Astrocyte of the cerebellum (primary cell): Measurements from ENCODE around the gene PCNT.

Experiments
- DNase-seq: peaks from one replicate; pipeline ENCODE4 v3.0.0-alpha.2; 2011; ENCODE audit warnings: low read depth
- H3K4me3 ChIP-seq: 2 replicates; pipeline ENCODE4 v1.5.1; 2011; ENCODE audit warnings: mild to moderate bottlenecking, low read depth, low read length, moderate library complexity
- CTCF ChIP-seq: IDR thresholded peaks from 2 replicates; pipeline ENCODE4 v1.5.1; 2012; ENCODE audit warnings: low read length, low read depth, moderate library complexity, mild to moderate bottlenecking; ENCODE audit errors: missing control alignments
- in situ Hi-C: cut with HindIII; loops from 2 replicates; pipeline ENCODE4 v1.10.0; 2017; ENCODE audit warnings: low sequenced_read_pairs

Gene PCNT

GRCh38 chr21:46437511-46437910 is 113.6 kb downstream of the PCNT start:
- TF ChIP-seq CTCF, result no peak
- no peak overlapping the region for H3K4me3 ChIP-seq
- no peak for DNase-seq
- in situ Hi-C loops, result no loop called here

- DNase-seq, result no peak
- in situ Hi-C loops, result no loop called here
- H3K4me3 ChIP-seq, result no peak overlapping the region
- no peak for TF ChIP-seq CTCF
Observed at GRCh38 chr21:46438241-46438640, 114.3 kb downstream of the PCNT start.

- in situ Hi-C loops, result no loop called here
Observed at GRCh38 chr21:46439906-46440305, 116.0 kb downstream of the PCNT start.

GRCh38 chr21:46441331-46441730 is 117.4 kb downstream of the PCNT start:
- H3K4me3 ChIP-seq, result no peak overlapping the region
- no peak for TF ChIP-seq CTCF
- no peak for DNase-seq
- in situ Hi-C loops, result no loop called here

More at GRCh38 chr21:46439906-46440305, 116.0 kb downstream of the PCNT start:
- no peak for TF ChIP-seq CTCF
- H3K4me3 ChIP-seq, result no peak overlapping the region
- no peak for DNase-seq

- in situ Hi-C loops, result no loop called here
- TF ChIP-seq CTCF, result no peak
- H3K4me3 ChIP-seq, result no peak overlapping the region
- DNase-seq, result no peak
Observed at GRCh38 chr21:46441961-46442498, 118.1 kb downstream of the PCNT start.

- DNase-seq, result no peak
- no peak for TF ChIP-seq CTCF
- no peak overlapping the region for H3K4me3 ChIP-seq
- in situ Hi-C loops, result no loop called here
Observed at GRCh38 chr21:46442938-46443337, 119.0 kb downstream of the PCNT start.

GRCh38 chr21:46443910-46444309 is 120.0 kb downstream of the PCNT start:
- DNase-seq, result no peak
- TF ChIP-seq CTCF, result no peak
- no peak overlapping the region for H3K4me3 ChIP-seq
- in situ Hi-C loops, result no loop called here
